ENCODE data around the gene MYEF2. TPM values are rescaled to one million over a fixed set of nuclear protein-coding genes. Genes with fewer than 3 reads are reported as not detected.
A peak's percentile ranks its signal among the peaks of the same experiment; 100 is the strongest.

MYEF2 gene
- 105 TPM for polyA plus RNA-seq (2013, experiment 1 of 2)
- 112 TPM for polyA plus RNA-seq (2013, experiment 2 of 2)

- peak within 1 kb of the TSS; percentile 100 for H3K18ac ChIP-seq (ENCODE audit: low read length)
- H3K36me3 ChIP-seq (replicated peaks in 1 of 2; ENCODE audit: control insufficient read depth in 2 of 2, insufficient read depth in 2 of 2, low read length in 2 of 2), result peaks cover 1 to 22% of the 10 kb centered on the region in 2 donors
- H3K14ac ChIP-seq (ENCODE audit: low read length), result peak within 1 kb of the TSS; percentile 89
- H2BK5ac ChIP-seq (ENCODE audit: low read length), result peak within 1 kb of the TSS; percentile 90
- H4K8ac ChIP-seq (ENCODE audit: low read depth, low read length), result no peak within 1 kb of the TSS
- peak within 1 kb of the TSS; percentile 58 for H2BK12ac ChIP-seq (ENCODE audit: low read length)
- H3K4ac ChIP-seq (ENCODE audit: low read length), result peak within 1 kb of the TSS; percentile 76
- peaks cover 2 to 24% of the 10 kb centered on the region in 2 donors for H3K9me3 ChIP-seq (replicated peaks in 1 of 2; ENCODE audit: control insufficient read depth in 2 of 2, insufficient read depth in 1 of 2, low read depth in 1 of 2, low read length in 2 of 2)
- H3K27me3 ChIP-seq (ENCODE audit: control insufficient read depth in 3 of 3, insufficient read depth in 3 of 3, low read depth in 1 of 3, low read length in 3 of 3), result no peaks in the 10 kb centered on the region
- H2BK15ac ChIP-seq (ENCODE audit: low read length), result no peak within 1 kb of the TSS
- H4K91ac ChIP-seq (ENCODE audit: low read depth, low read length, poor library complexity), result no peak within 1 kb of the TSS
- H3K23ac ChIP-seq (ENCODE audit: low read depth, low read length, poor library complexity), result peak within 1 kb of the TSS; percentile 25
- peak within 1 kb of the TSS; percentile 93 for H3K9ac ChIP-seq (ENCODE audit: low read depth, low read length, poor library complexity)
- peak within 1 kb of the TSS; percentile 94 for H3K27ac ChIP-seq (replicated peaks; ENCODE audit: low read length)
- H3K4me3 ChIP-seq (ENCODE audit: low read length in 2 of 2), result peak within 1 kb of the TSS; percentile 55 to 89
- H2AK5ac ChIP-seq (ENCODE audit: low read depth, low read length), result no peak within 1 kb of the TSS
- peak within 1 kb of the TSS; percentile 96 for H2BK120ac ChIP-seq (ENCODE audit: low read depth, low read length)
- WGBS, 2 donors (ENCODE audit: extremely low coverage in 2 of 2, insufficient read length in 2 of 2, insufficient replicate concordance in 1 of 2), result no CpG with 5 or more reads among the region's 71 CpGs
- peak; percentile 80 for DNase-seq (ENCODE audit: low spot score)
- H2AFZ ChIP-seq (ENCODE audit: low read length), result peak within 1 kb of the TSS; percentile 99
- H3K79me1 ChIP-seq (ENCODE audit: low read depth, low read length), result peaks cover 3% of the 10 kb centered on the region
- peak within 1 kb of the TSS; percentile 77 for H3K4me2 ChIP-seq (ENCODE audit: insufficient read depth, low read length, poor library complexity, severe bottlenecking)
- peaks cover 3 to 7% of the 10 kb centered on the region in 2 donors for H3K4me1 ChIP-seq (ENCODE audit: control insufficient read depth in 2 of 2, insufficient read depth in 1 of 2, low read depth in 1 of 2, low read length in 2 of 2)
Observed at GRCh38 chr15:48177766-48178647, at the start of gene MYEF2. MYEF2 (minus strand) TSS chr15:48178295; CDS start chr15:48178237, 58 bp downstream.

- no peak overlapping the region for H2AK5ac ChIP-seq (ENCODE audit: low read depth, low read length)
- H4K91ac ChIP-seq (ENCODE audit: low read depth, low read length, poor library complexity), result no peak overlapping the region
- H3K14ac ChIP-seq (ENCODE audit: low read length), result no peak overlapping the region
- H2BK15ac ChIP-seq (ENCODE audit: low read length), result no peak overlapping the region
- no peak overlapping the region for H2BK120ac ChIP-seq (ENCODE audit: low read depth, low read length)
- no peak overlapping the region for H2AFZ ChIP-seq (ENCODE audit: low read length)
- H2BK5ac ChIP-seq (ENCODE audit: low read length), result no peak overlapping the region
- no peaks in the 10 kb centered on the region for H3K79me1 ChIP-seq (ENCODE audit: low read depth, low read length)
- peaks cover 0 to 1% of the 10 kb centered on the region in 2 donors for H3K4me1 ChIP-seq (ENCODE audit: control insufficient read depth in 2 of 2, insufficient read depth in 1 of 2, low read depth in 1 of 2, low read length in 2 of 2)
- H3K27ac ChIP-seq (replicated peaks; ENCODE audit: low read length), result no peak overlapping the region
- H3K23ac ChIP-seq (ENCODE audit: low read depth, low read length, poor library complexity), result no peak overlapping the region
- no CpG with 5 or more reads among the region's 3 CpGs for WGBS, 2 donors (ENCODE audit: extremely low coverage in 2 of 2, insufficient read length in 2 of 2, insufficient replicate concordance in 1 of 2)
- H3K18ac ChIP-seq (ENCODE audit: low read length), result no peak overlapping the region
- H3K4me3 ChIP-seq (ENCODE audit: low read length in 2 of 2), result no peak overlapping the region
- H3K36me3 ChIP-seq (replicated peaks in 1 of 2; ENCODE audit: control insufficient read depth in 2 of 2, insufficient read depth in 2 of 2, low read length in 2 of 2), result no peaks in the 10 kb centered on the region
- H3K9ac ChIP-seq (ENCODE audit: low read depth, low read length, poor library complexity), result no peak overlapping the region
- no peak overlapping the region for H3K4me2 ChIP-seq (ENCODE audit: insufficient read depth, low read length, poor library complexity, severe bottlenecking)
- H3K9me3 ChIP-seq (replicated peaks in 1 of 2; ENCODE audit: control insufficient read depth in 2 of 2, insufficient read depth in 1 of 2, low read depth in 1 of 2, low read length in 2 of 2), result no peaks in the 10 kb centered on the region
- no peak for DNase-seq (ENCODE audit: low spot score)
- no peak overlapping the region for H3K4ac ChIP-seq (ENCODE audit: low read length)
- H3K27me3 ChIP-seq (ENCODE audit: control insufficient read depth in 3 of 3, insufficient read depth in 3 of 3, low read depth in 1 of 3, low read length in 3 of 3), result peaks cover 0 to 4% (median 1%) of the 10 kb centered on the region in 3 experiments
- no peak overlapping the region for H2BK12ac ChIP-seq (ENCODE audit: low read length)
- no peak overlapping the region for H4K8ac ChIP-seq (ENCODE audit: low read depth, low read length)
Observed at GRCh38 chr15:48225771-48226170, 47.7 kb upstream of the MYEF2 start.

DNA sequence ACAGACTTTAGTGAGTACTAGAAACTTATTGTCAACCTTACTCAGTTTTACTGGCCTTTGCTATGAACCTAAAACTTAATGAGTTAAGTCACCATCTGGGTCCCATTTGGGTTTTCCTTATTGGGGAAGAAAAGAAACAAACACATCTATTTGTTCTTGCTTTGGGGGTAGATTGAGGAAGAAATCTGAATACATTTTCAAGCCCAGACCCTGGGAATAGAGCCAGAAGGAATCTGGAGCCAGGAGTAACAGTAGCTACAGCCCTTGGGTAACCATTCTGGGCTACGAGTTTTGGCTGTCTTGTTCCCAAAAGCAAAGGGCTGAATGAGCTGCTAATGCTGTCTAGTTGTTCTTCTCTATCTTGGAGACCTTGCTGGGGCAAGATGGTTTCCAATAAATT lies 44.5 kb upstream of the MYEF2 start:
- peaks cover 0 to 1% (median 0%) of the 10 kb centered on the region in 3 experiments for H3K27me3 ChIP-seq (ENCODE audit: control insufficient read depth in 3 of 3, insufficient read depth in 3 of 3, low read depth in 1 of 3, low read length in 3 of 3)

GRCh38 chr15:48221885-48222284 lies 43.8 kb upstream of the MYEF2 start:
- Histone ChIP-seq H3K4me1 (ENCODE audit: control insufficient read depth in 2 of 2, insufficient read depth in 1 of 2, low read depth in 1 of 2, low read length in 2 of 2) (peaks cover 0 to 1% of the 10 kb centered on the region in 2 donors), H3K4me3 (ENCODE audit: low read length in 2 of 2) (no peak overlapping the region), H3K23ac (ENCODE audit: low read depth, low read length, poor library complexity) (no peak overlapping the region), H4K8ac (ENCODE audit: low read depth, low read length) (no peak overlapping the region), H3K9ac (ENCODE audit: low read depth, low read length, poor library complexity) (no peak overlapping the region), H3K4me2 (ENCODE audit: insufficient read depth, low read length, poor library complexity, severe bottlenecking) (no peak overlapping the region), H2AFZ (ENCODE audit: low read length) (no peak overlapping the region), H3K36me3 (replicated peaks in 1 of 2; ENCODE audit: control insufficient read depth in 2 of 2, insufficient read depth in 2 of 2, low read length in 2 of 2) (no peaks in the 10 kb centered on the region), H3K14ac (ENCODE audit: low read length) (no peak overlapping the region), H2BK5ac (ENCODE audit: low read length) (no peak overlapping the region), H3K18ac (ENCODE audit: low read length) (no peak overlapping the region), H2BK12ac (ENCODE audit: low read length) (no peak overlapping the region), H3K27me3 (ENCODE audit: control insufficient read depth in 3 of 3, insufficient read depth in 3 of 3, low read depth in 1 of 3, low read length in 3 of 3) (peaks cover 0 to 1% (median 0%) of the 10 kb centered on the region in 3 experiments), H2AK5ac (ENCODE audit: low read depth, low read length) (no peak overlapping the region), H2BK120ac (ENCODE audit: low read depth, low read length) (no peak overlapping the region), H3K27ac (replicated peaks; ENCODE audit: low read length) (no peak overlapping the region), H3K9me3 (replicated peaks in 1 of 2; ENCODE audit: control insufficient read depth in 2 of 2, insufficient read depth in 1 of 2, low read depth in 1 of 2, low read length in 2 of 2) (no peaks in the 10 kb centered on the region), H3K4ac (ENCODE audit: low read length) (no peak overlapping the region), H2BK15ac (ENCODE audit: low read length) (no peak overlapping the region), H3K79me1 (ENCODE audit: low read depth, low read length) (no peaks in the 10 kb centered on the region), H4K91ac (ENCODE audit: low read depth, low read length, poor library complexity) (no peak overlapping the region)
- DNase-seq (ENCODE audit: low spot score), result no peak
- no CpG with 5 or more reads among the region's 4 CpGs for WGBS, 2 donors (ENCODE audit: extremely low coverage in 2 of 2, insufficient read length in 2 of 2, insufficient replicate concordance in 1 of 2)

More for the DNA sequence above, 44.5 kb upstream of the MYEF2 start:
- Histone ChIP-seq H3K23ac (ENCODE audit: low read depth, low read length, poor library complexity) (no peak overlapping the region), H3K79me1 (ENCODE audit: low read depth, low read length) (no peaks in the 10 kb centered on the region), H3K4me3 (ENCODE audit: low read length in 2 of 2) (no peak overlapping the region), H2BK12ac (ENCODE audit: low read length) (no peak overlapping the region), H3K14ac (ENCODE audit: low read length) (no peak overlapping the region), H3K9ac (ENCODE audit: low read depth, low read length, poor library complexity) (no peak overlapping the region), H2AFZ (ENCODE audit: low read length) (no peak overlapping the region), H3K4me2 (ENCODE audit: insufficient read depth, low read length, poor library complexity, severe bottlenecking) (no peak overlapping the region), H2BK120ac (ENCODE audit: low read depth, low read length) (no peak overlapping the region), H3K4me1 (ENCODE audit: control insufficient read depth in 2 of 2, insufficient read depth in 1 of 2, low read depth in 1 of 2, low read length in 2 of 2) (peaks cover 0 to 1% of the 10 kb centered on the region in 2 donors), H4K91ac (ENCODE audit: low read depth, low read length, poor library complexity) (no peak overlapping the region), H2BK5ac (ENCODE audit: low read length) (no peak overlapping the region), H2BK15ac (ENCODE audit: low read length) (no peak overlapping the region), H3K4ac (ENCODE audit: low read length) (no peak overlapping the region), H4K8ac (ENCODE audit: low read depth, low read length) (no peak overlapping the region), H3K27ac (replicated peaks; ENCODE audit: low read length) (no peak overlapping the region), H3K36me3 (replicated peaks in 1 of 2; ENCODE audit: control insufficient read depth in 2 of 2, insufficient read depth in 2 of 2, low read length in 2 of 2) (no peaks in the 10 kb centered on the region), H2AK5ac (ENCODE audit: low read depth, low read length) (no peak overlapping the region), H3K18ac (ENCODE audit: low read length) (no peak overlapping the region), H3K9me3 (replicated peaks in 1 of 2; ENCODE audit: control insufficient read depth in 2 of 2, insufficient read depth in 1 of 2, low read depth in 1 of 2, low read length in 2 of 2) (no peaks in the 10 kb centered on the region)
- no peak for DNase-seq (ENCODE audit: low spot score)
- WGBS, 2 donors (ENCODE audit: extremely low coverage in 2 of 2, insufficient read length in 2 of 2, insufficient replicate concordance in 1 of 2), result no CpG with 5 or more reads among the region's 1 CpG

Measured in neuronal stem cell (in vitro differentiated cells).